HG03571 (cell line): Measurements from ENCODE around the gene GLE1.
"Not testable (repeated sequence)": the region's sequence is repeated elsewhere in the genome, so short reads cannot be mapped to it uniquely, and the experiment has no call there.

ENCODE experiments used
- ATAC-seq: cut with Tn5 transposase; IDR thresholded peaks from one replicate; pipeline ENCODE4 v1.9.1; 2021; ENCODE audit not compliant: unreplicated experiment

The GLE1 gene

DNA sequence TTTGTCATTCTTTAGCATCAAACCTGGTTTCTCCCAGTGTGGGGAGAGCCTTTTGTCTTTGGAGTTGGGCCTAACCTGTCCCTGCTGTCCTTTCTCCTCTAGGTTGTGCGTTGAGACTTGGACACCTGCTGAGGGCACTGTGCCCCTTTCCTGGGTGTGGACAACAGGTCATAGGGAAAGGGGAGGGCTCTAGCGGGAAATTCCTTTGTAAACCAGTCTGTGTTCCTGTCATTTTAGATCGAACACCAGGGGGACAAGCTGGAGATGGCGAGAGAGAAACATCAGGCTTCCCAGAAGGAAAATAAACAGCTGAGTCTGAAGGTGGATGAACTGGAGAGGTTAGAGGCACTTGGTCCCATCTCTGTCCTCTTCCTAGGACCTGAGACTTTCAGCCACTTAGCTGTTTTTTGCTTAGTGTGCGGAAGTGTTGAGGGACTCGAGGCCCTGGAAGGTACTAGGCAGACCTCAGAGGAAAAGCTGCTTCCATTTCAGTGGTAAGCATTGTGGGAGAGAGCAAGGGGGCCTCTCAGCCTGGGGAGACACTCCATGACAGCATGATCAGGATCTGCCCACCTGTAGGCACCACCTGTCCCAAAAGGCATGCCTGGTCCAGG lies 8.6 kb upstream of the GLE1 start:
- no peak for ATAC-seq

DNA sequence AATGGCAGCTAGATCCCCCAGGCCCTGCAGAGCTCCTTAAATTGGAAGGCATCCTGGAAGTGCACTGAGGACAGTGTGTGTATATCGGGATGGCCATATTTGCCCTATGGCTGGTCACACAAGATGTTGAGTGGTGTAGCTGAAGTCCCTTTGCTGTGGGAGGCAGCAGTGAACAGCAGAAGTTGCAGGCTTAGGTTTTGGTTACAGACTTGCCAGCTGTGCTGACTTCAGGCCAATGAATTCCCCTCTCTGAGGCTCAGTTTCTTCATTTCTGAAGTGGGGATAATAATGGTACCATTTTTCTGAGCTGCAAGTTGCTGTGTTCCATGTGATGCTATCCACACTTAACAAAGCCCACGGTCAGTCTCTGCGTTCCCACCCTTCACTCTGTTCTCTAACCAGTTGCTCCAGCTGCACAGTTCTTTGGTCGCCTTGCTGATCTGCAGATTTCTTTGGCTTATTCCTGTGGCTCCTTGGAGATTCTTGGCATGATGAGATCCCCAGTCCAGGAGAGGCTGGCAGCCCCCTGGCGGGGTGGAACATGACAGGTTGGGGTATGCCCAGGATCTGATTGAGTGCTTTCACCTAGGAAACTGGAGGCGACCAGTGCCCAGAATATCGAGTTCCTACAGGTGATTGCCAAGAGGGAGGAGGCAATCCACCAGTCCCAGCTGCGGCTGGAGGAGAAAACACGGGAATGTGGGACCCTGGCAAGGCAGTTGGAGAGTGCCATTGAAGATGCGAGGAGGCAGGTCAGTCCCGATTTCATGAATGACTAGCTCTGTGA lies 6.5 kb upstream of the GLE1 start:
- ATAC-seq: no peak

DNA sequence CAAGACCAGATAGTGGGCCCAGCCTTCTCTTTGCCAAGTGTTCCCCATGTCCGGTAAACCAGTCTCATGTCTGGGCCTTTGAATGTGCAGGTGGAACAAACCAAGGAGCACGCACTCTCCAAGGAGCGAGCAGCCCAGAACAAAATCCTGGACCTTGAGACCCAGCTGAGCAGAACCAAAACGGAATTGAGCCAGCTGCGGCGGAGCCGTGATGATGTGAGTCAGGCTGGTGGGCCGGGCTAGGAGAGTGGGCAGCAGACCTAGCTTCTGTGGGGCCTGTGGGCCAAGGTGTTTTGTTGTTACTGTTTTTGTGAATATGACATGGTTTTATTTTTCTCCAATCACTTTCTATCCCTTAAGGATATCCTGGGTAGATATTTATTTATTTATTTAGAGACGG lies 5.6 kb upstream of the GLE1 start:
- ATAC-seq: no peak

DNA sequence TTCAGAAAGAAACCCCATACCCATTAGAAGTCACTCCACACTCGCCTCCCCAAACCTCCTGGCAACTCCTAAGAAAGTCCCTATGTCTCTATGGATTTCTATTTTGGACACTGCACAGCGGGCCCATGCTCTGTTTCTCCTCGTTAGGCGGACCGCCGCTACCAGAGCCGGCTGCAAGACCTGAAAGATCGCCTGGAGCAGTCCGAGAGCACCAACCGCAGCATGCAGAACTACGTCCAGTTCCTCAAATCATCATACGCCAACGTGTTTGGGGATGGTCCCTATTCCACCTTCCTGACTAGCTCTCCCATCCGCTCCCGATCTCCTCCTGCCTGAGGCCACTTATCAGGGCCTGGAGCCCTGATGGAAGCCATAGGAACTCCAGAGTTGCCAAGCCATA lies 4.6 kb upstream of the GLE1 start:
- no peak for ATAC-seq

DNA sequence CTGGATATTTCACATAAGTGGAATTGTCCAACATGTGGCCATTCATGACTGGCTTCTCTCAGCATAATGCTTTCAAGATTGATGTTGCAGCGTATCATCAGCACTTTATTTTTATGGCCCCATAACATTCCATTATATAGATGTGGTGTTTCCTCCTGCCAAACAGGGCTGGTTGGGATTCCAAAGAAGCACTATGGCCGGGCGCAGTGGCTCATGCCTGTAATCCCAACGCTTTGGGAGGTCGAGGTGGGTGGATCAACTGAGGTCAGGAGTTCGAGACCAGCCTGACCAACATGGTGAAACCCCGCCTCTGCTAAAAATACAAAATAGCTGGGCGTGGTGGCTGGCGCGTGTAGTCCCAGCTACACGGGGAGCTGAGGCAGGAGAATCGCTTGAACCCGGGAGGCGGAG lies 1.1 kb upstream of the GLE1 start:
- ATAC-seq: not testable (repeated sequence)

DNA sequence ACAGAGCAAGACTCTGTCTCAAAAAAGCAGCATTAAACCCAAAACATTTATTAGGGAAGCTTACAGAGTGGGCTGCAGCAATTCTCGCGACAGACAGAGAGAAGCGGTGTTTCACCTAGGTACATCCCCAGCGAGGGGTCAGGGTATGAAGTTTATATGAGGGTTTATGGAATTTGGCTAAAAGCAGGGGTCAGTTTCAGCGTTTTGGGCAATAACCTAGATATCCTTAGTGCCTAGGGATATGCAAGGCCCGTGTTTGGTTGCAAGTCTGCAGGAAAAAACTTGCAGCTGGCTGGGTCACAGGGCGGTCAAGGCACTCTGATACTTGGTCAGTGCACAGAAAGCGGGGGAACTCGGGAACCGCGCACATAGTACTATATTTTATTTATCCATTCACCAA lies 649 bp upstream of the GLE1 start:
- ATAC-seq: no peak

DNA sequence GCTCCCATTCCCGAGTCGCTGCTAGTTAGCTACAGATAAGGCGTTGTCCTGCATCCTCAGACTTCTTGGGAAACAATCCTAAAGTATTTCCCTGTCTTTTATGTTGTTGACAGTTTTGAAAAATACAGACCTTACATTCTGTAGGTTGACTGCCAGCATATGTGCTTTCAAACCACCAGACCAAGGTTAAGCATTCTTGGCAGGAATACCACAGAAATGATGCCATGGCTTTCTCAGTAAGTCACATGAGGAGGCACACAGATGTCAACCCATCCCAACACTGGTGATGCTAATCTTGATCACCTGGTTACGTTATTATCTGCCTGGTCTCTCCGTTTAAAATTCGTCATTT lies 871 bp downstream of the GLE1 start:
- ATAC-seq: no peak

DNA sequence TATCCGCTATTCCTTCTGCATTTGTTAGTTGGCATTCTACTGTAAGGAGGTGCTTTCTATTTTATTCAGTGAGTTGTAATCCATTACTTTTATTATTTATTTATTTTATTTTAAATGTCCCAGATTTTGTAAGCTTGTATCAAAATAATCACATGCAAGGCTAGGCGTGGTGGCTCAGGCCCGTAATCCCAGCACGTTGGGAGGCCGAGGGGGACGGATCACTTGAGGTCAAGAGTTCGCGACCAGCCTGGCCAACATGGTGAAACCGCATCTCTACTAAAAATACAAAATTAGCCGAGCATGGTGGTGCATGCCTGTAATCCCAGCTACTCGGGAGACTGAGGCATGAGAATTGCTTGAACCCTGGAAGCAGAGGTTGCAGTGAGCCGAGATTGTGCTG lies 1.4 kb downstream of the GLE1 start:
- ATAC-seq: not testable (repeated sequence)

DNA sequence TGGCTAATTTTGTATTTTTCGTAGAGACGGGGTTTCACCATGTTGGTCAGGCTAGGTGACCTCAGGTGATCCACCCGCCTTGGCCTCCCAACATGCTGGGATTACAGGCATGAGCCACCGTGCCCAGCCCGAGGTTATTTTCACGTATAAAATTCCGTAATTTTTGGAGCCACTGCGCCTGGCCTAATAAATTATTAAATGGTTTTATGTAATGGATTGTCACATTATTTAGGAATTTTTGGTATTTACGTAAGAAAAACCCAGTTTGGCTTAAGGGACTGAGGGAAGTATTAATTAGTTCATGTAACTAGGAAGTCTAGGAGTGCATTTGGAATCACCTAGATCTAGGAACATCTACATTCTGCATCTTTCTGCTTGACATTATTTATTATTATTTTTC lies 8.3 kb downstream of the GLE1 start:
- no peak for ATAC-seq

DNA sequence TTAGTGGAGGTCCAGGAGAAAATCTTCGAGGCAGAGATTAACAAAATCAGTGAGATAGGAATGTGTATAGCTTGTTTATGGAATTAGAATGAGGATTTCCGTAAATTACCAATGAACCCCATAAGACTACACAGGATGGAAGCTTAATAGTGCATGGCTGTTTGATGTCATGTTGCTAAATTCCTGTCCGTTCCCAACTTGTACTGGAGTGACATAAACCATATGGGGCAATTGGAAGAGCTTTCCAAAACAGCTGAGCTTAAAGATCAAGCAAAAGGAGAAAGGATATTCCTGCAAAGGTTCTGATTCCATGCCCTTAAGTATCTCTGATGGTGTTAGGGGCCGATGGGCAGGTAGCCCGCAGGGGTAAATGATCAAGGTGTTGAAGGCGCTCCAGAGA lies 17.4 kb downstream of the GLE1 start:
- no peak for ATAC-seq

DNA sequence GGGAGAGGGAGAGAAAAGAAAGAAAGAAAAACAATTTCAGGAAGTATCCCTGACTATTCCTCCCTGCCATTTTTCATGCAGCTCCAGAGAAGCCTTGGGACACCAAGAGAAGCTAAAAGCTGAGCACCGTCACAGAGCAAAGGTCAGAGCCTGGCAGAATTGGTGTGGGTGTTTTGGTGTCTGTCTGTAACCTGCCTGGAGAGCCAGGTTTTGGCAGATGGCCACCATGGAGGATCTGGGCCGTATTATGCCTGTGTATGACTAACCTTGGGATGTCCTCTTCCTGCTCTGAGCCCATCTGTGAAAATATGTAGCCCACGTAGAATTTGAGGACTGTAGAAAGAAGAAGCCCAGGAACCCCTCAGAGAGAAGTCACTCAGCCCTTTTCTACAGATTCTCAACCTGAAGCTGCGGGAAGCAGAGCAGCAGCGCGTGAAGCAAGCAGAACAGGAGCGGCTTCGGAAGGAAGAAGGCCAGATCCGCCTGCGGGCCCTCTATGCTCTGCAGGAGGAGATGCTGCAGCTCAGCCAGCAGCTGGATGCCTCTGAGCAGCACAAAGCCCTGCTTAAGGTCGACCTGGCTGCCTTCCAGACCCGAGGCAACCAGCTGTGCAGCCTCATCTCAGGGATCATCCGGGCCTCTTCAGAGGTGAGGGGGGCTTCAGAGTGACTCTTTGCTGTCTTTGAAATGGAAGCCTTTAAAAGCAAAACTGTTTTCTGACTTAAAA lies 18.8 kb downstream of the GLE1 start:
- ATAC-seq: no peak

DNA sequence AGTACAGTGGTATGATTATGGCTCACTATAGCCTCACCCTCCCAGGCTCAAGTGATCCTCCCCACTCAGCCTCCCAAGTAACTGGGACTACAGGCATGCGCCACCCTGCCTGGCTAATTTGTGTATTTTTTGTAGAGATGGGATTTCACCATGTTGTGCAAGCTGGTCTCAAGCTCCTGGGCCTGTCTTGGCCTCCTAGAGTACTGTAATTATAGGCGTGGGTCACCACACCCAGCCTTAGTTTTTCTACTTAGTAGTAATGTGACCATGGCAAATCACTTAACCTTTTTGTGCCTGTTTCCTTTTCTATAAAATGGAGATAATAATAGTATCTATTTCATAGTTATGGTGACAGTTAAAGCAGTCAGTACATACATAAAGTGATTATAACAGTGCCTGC lies 22.2 kb downstream of the GLE1 start:
- no peak for ATAC-seq

DNA sequence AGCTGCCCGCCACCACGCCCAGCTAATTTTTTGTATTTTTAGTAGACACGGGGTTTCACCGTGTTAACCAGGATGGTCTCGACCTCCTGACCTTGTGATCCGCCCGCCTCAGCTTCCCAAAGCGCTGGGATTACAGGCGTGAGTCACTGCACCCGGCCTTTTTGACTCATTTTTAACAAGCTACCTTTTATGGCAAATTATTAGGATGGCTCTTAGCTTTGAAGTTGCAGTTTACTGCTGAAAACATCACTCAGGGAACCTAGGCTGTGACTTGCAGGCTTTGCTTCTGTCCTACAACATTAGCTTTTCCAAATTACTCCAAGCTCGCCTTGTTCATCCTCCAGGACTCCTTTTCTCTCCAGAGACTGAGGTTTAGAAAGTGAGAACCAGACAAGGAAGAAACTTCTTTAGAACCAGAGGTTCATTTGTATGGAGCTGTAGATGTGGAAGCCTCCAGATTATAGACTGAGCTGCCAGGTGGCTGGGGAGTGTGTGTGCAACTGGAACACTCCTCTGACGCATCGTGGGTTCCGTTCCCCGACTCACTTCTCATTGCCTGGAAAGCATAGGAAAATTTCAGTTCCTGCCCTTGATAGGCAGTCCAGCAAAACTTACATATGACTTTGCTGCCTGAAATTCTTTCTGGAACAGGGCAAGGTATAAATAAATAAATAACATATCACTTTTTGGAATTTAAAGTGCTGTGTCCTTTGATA lies 24.1 kb downstream of the GLE1 start:
- no peak for ATAC-seq

DNA sequence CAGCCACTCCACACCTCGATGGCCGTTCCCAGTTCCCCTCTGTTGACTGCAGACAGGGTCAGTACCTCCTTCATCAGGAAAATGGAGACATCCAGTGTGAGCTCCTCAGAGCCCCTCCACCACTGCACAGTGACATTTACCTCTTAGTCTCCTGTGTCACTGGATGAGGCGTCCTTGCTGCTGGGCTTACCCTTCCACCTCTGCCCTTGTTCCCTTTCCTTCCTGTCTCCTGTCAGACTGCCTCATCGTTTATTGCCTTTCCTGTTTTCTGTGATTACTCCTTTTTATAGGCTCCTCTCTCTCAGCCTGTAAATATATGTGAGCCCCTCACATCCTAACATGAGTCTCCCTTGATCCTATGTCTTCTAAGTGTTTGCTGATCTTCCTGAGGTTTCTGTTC lies 24.7 kb downstream of the GLE1 start:
- no peak for ATAC-seq

DNA sequence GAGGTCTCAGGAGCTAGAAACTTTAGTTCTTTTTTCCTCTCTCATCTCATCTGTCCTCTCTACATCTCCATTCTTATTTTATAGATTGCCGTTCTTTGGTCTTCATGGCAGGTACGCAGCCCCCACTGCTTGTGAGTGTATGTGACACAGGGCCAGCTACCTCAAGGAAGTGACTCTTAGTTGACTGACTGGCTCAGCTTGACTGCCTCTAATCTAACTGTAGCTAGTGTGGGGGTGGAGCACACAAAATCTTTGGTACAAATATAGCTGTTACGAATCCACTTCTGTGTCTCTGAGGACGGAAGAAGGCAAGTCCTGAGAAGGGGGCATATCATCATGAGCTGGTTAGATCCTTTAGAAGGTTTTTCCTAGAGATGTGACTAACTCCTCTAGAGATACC lies 28.1 kb downstream of the GLE1 start:
- ATAC-seq: no peak

DNA sequence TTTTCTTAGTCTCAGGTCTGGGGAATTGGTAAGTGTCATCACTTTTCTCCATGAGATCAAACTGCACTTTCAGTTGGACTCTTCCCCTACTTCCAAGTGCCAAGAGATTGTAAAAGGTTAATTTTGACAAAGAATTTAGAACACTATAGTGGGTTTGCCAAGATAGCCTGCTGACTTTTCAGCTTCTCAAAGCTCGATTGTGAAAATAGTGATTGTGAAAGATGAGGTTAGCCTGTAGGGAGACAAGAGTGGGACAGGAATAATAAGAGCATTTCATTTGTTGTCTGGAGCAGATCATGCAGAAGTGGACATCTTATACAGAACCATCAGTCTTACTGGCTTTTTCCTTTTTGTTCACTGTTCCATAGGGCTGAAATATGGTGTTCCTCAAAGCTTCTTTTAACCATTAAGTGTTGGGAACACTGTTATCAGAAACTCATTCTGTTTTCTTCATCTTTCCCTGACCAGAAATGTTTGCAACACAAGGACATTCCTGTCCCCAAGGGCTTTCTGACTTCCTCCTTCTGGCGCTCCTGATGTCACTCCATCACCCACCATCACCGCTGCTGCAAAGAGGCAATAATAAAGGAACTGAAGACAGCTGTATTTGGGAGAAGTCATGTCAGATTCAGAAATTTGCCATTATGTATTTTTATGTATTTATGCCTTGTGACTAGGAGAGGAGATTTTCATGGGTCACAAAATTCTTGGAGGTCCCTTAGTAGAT lies 36.3 kb downstream of the GLE1 start:
- no peak for ATAC-seq

DNA sequence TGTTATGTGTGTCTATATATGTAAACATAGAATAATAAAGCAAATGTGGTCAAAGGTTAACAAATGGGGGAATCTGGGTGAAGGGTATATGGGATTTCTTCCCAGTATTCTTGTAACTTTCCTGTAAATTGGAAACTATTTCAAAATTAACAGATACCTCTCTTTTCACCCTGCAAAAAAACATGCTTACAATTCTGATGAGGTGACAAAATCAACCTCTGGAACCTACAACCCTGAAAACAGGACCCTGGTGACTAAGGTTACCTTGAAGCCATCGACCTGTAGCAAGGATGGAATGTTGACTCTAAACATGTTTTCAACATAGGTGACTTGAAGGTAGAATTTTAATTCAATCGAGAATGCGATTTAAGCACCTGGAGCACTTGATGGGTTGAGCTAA lies 42.0 kb downstream of the GLE1 start:
- ATAC-seq: no peak

DNA sequence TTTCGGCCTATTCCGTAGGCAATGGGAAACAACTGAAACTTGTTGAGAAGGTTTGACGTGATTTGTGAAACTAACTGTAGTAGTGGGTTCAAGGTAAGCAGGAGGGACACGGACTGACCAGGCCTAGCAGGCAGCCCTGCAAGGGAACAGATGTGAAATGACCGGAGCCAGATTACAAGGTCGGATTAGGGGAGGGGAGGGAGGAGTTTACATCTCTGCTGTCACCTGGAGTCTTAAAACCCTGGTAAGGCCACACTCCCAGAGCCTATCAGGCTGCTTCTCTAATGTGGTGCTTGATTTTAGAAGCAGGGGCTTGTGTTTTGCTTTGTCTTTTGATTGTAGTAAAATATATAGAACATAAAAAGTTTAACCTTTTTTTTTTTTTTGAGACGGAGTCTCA lies 44.4 kb downstream of the GLE1 start:
- ATAC-seq: no peak

DNA sequence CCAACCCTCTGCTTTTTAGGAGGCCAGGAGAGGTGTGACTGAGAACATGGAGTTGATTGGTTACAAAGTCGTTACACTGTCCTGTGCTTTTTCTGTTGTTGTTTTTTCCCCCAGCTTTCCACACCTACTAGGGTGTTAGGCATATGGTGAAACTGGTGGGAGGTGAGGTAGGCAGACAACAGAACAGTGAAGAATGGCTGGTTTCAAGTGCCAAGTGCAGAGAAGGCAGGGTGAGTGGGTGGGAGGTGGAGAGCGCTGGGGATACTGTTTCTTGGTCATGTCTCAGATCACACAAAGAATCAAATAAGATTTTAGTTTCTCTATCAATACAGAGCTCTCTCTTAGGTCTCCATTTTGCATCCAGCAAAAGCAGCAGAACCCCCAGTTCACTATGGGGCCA lies 45.7 kb downstream of the GLE1 start:
- no peak for ATAC-seq

DNA sequence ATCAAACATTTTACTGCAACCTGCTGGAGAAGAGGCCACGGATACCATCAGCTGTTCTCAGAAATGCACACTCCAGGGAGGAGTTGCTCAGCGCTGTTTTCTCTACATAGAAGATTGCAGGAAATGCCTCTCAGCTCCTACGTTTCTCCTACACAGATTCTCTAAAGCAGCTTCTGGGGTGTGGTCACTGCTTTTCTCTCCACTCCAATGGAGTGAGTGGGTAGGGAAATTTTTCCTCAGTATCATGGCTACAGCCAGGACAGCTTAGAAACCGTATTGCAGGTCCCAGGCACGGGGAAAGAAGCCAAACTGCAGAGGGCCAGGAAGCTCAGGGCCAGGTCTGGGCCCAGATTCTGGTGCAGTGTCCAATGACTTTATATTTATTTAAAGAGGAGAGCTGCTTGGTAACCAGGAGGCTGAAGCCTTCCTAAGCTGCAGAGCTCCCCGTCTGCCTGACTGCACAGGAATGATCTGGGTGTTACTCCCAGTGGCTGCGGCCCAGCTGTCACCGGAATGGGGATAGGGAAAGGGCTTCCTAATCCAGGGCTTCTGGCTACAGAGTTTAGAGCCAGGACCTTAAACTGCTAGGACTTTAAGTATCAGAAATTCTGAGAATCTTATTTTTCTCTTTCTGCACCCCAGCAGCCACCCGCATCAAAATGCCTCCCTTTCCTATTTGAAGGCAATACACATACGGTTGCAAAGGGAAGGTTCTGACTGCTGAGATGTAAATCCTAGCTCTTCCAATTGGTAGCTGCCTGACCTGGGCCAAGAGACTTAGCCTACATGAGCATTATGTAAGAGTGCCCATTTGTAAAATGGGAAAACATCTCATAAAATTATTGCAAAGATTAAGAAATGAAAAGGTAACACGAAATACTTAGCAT lies 46.5 kb downstream of the GLE1 start:
- no peak for ATAC-seq
